A549 (cell line): ENCODE results near the gene IGFBP2. TPM values are rescaled to one million over a fixed set of nuclear protein-coding genes. Genes with fewer than 3 reads are reported as not detected.

ENCODE experiments used
- ATAC-seq, 2 experiments: fragments of 200-7000 bp in 1 of 2; fragments of >200 bp in 1 of 2; cut with Nextera tagmentation in 1 of 2; cut with Tn5 transposase in 1 of 2; 3 replicates each; pipeline versions ENCODE4 v1.8.0 to v1.9.1; 2018 to 2020; ENCODE audit warnings: mild to moderate bottlenecking in 1 of 2, moderate library complexity in 1 of 2
- CTCF ChIA-PET: fragments of 300-600 bp; sonication (Branson Sonifier 250); formaldehyde crosslinking; extraction: SDS; loops from one replicate; lab custom pipeline; 2021; ENCODE audit warnings: antibody characterized with exemption, inconsistent platforms; lab: Yijun Ruan, JAX
- POLR2A ChIA-PET: fragments of 350-600 bp; formaldehyde crosslinking; extraction: SDS; loops from one replicate; lab custom pipeline; 2021; ENCODE audit warnings: antibody characterized with exemption, inconsistent platforms; lab: Yijun Ruan, JAX
- DNase-seq, 2 experiments: peaks; one replicate each; pipeline versions ENCODE4 v3.0.0 to v3.0.0-alpha.2; 2011 to 2016; ENCODE audit warnings: low read depth in 1 of 2, low spot score in 1 of 2
- FAIRE-seq: peaks from 2 replicates; lab custom pipeline; 2011; peaks lifted over from hg19 to GRCh38; lab: Jason Lieb, UNC
- H3K27ac ChIP-seq, 2 experiments: fragments of >200 bp; sonication (Bioruptor Twin); formaldehyde crosslinking; 3 replicates each; pipeline ENCODE4 v1.5.1; 2016 to 2017
- H3K4me1 ChIP-seq: fragments of >200 bp; sonication (Bioruptor Twin); formaldehyde crosslinking; 3 replicates; pipeline ENCODE4 v1.6.1; 2016
- H3K4me2 ChIP-seq: fragments of >200 bp; sonication (Bioruptor Twin); formaldehyde crosslinking; 3 replicates; pipeline ENCODE4 v1.6.1; 2016
- H3K4me3 ChIP-seq: fragments of >200 bp; sonication (Bioruptor Twin); formaldehyde crosslinking; 3 replicates; pipeline ENCODE4 v1.5.1; 2016
- H3K9me3 ChIP-seq: fragments of >200 bp; sonication (Bioruptor Twin); formaldehyde crosslinking; 3 replicates; pipeline ENCODE4 v1.6.1; 2016
- BHLHE40 ChIP-seq: IDR thresholded peaks from 2 replicates; pipeline ENCODE4 v1.6.1; 2012; ENCODE audit warnings: low read depth, low read length, inconsistent platforms
- CHD2 ChIP-seq: fragments of 150-350 bp; IDR thresholded peaks from 2 replicates; pipeline ENCODE4 v1.6.1; 2014; ENCODE audit warnings: low read length; ENCODE audit not compliant: partially characterized antibody
- EHF ChIP-seq: fragments of 250-450 bp; sonication (Bioruptor Pico); IDR thresholded peaks from 2 replicates; pipeline ENCODE4 v1.5.0; 2020; ENCODE audit warnings: mild to moderate bottlenecking
- EP300 ChIP-seq, 2 experiments: fragments of >200 bp; sonication (Bioruptor Twin); formaldehyde crosslinking; IDR thresholded peaks; 2 replicates in 1 of 2; 3 replicates in 1 of 2; pipeline ENCODE4 v1.6.1; 2016 to 2017
- FOXS1 ChIP-seq: fragments of 250-450 bp; sonication (Bioruptor Pico); IDR thresholded peaks from 2 replicates; pipeline ENCODE4 v1.5.0; 2020; ENCODE audit warnings: mild to moderate bottlenecking, moderate library complexity
- GATA3 ChIP-seq: IDR thresholded peaks from 2 replicates; pipeline ENCODE4 v1.6.1; 2012; ENCODE audit warnings: borderline replicate concordance
- HEYL ChIP-seq: fragments of 250-450 bp; sonication (Bioruptor Pico); IDR thresholded peaks from 2 replicates; pipeline ENCODE4 v1.8.0; 2021; ENCODE audit warnings: mild to moderate bottlenecking, moderate library complexity
- HOXB5 ChIP-seq: fragments of 250-450 bp; sonication (Bioruptor Pico); IDR thresholded peaks from 2 replicates; pipeline ENCODE4 v1.5.0; 2020; ENCODE audit warnings: mild to moderate bottlenecking, moderate library complexity
- JUN ChIP-seq, 2 experiments: fragments of >200 bp; sonication (Bioruptor Twin); formaldehyde crosslinking; IDR thresholded peaks; 2 replicates in 1 of 2; 3 replicates in 1 of 2; pipeline ENCODE4 v1.6.1; 2016 to 2017
- MAFK ChIP-seq: fragments of 450-650 bp; IDR thresholded peaks from 2 replicates; pipeline ENCODE4 v1.6.1; 2014; ENCODE audit not compliant: partially characterized antibody
- MAZ ChIP-seq: fragments of 150-350 bp; IDR thresholded peaks from 2 replicates; pipeline ENCODE4 v1.6.1; 2014; ENCODE audit warnings: antibody characterized with exemption, low read depth, low read length, borderline replicate concordance
- NFE2L2 ChIP-seq: fragments of 150-350 bp; conservative IDR thresholded peaks from 2 replicates; pipeline ENCODE4 v1.6.1; 2014; ENCODE audit warnings: low read length
- PHF8 ChIP-seq: fragments of 200-600 bp; sonication (generic); IDR thresholded peaks from 2 replicates; pipeline ENCODE4 v1.6.1; 2016; ENCODE audit warnings: low read depth, mild to moderate bottlenecking, antibody characterized with exemption, moderate library complexity, borderline replicate concordance
- POLR2AphosphoS2 ChIP-seq: conservative IDR thresholded peaks from 2 replicates; pipeline ENCODE4 v1.6.1; 2012; ENCODE audit warnings: low read length, improper control_type of control experiment, inconsistent platforms
- TFCP2L1 ChIP-seq: fragments of 250-450 bp; sonication (Bioruptor Pico); IDR thresholded peaks from 2 replicates; pipeline ENCODE4 v1.5.0; 2021; ENCODE audit warnings: mild to moderate bottlenecking
- ZFP36 ChIP-seq: fragments of 450-650 bp; IDR thresholded peaks from 2 replicates; pipeline ENCODE4 v1.6.1; 2014; ENCODE audit warnings: borderline replicate concordance; ENCODE audit not compliant: partially characterized antibody
- ZSCAN20 ChIP-seq: fragments of 250-450 bp; sonication (Bioruptor Pico); IDR thresholded peaks from 2 replicates; pipeline ENCODE4 v1.8.0; 2022; ENCODE audit warnings: mild to moderate bottlenecking, moderate library complexity
- WGBS: methylation state at CpG from one replicate; pipeline ENCODE4 v1.1.6; 2017; ENCODE audit errors: missing lambda C conversion rate; 5-methylcytosine and 5-hydroxymethylcytosine counted together
- polyA plus RNA-seq, 4 experiments: library from polyadenylated mRNA; depleted of rRNA in 3 of 4; stranded (reverse); fragments of >200 nt; fragmentation: RNase III in 1 of 4; extraction: RNeasy Plus Mini Kit Qiagen cat#74134 plus additional on column Dnase treatment in 1 of 4; gene quantifications; 2 replicates in 3 of 4; 3 replicates in 1 of 4; pipeline ENCODE4 v1.2.3, GENCODE V29; 2011 to 2017
- TF ChIP-seq, protein P1 (sequence below): fragments of 250-450 bp; sonication (Bioruptor Pico); IDR thresholded peaks from 2 replicates; pipeline ENCODE4 v1.5.0; 2020; ENCODE audit warnings: low read depth, mild to moderate bottlenecking, moderate library complexity
- TF ChIP-seq, protein P2 (sequence below): fragments of 450-650 bp; IDR thresholded peaks from 2 replicates; pipeline ENCODE4 v1.6.1; 2014; ENCODE audit warnings: antibody characterized with exemption
- TF ChIP-seq, protein P3 (sequence below): IDR thresholded peaks from 2 replicates; pipeline ENCODE4 v1.6.1; 2012; ENCODE audit warnings: low read depth, borderline replicate concordance

Gene IGFBP2
- polyA plus RNA-seq, 2 of the 4 experiments (the other 2 are of a cell fraction) = 26.1 to 34.9 TPM

DNA sequence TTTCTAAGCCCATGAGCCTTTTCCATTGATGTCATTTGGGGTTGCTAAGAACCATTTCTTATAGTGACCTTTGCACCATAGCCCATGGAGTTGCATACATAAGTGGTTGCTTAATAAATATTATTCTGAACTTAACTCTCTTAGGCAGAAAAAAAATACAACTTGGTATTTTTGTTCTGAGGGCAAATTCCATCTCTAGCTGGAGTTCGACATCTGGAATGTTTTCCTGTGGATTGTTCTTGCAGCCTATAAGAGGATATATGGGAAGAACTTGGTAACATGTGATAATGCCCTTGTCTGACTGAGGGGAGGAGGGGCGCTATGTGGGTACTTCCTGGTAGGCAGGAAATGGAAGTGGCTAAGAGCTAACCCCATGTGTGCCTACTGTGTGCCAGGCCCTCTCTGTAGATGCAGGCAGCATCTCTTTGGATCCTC is 20.7 kb downstream of the IGFBP2 start:
- TF ChIP-seq, protein P1, sequence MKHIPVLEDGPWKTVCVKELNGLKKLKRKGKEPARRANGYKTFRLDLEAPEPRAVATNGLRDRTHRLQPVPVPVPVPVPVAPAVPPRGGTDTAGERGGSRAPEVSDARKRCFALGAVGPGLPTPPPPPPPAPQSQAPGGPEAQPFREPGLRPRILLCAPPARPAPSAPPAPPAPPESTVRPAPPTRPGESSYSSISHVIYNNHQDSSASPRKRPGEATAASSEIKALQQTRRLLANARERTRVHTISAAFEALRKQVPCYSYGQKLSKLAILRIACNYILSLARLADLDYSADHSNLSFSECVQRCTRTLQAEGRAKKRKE (CRISPR knock-in tag) = no peak
- TF ChIP-seq, all 56 proteins: peak for 0
- ChIA-PET POLR2A (no interaction called here), CTCF (interaction anchor here (0.6 to 7.0 kb wide), 5 partner anchors 12 to 636 kb away, joined by 3 to 61 read pairs (median 4); no protein-coding TSS in a partner anchor)
- Histone ChIP-seq H3K4me1 (peaks cover 18% of the 10 kb centered on the region; the same call in 2 of the 3 replicates), H3K4me3 (no peak overlapping the region), H3K4me2 (peak overlapping the region; percentile 1; the same call in 1 of the 3 replicates), H3K27ac (no peak overlapping the region), H3K9me3 (no peaks in the 10 kb centered on the region)
- FAIRE-seq (no peak), ATAC-seq (no peak), DNase-seq (peak in 1 of 2 experiments; percentile 18)
- WGBS = 51% methylated on average over 2 of the region's 2 CpGs

DNA sequence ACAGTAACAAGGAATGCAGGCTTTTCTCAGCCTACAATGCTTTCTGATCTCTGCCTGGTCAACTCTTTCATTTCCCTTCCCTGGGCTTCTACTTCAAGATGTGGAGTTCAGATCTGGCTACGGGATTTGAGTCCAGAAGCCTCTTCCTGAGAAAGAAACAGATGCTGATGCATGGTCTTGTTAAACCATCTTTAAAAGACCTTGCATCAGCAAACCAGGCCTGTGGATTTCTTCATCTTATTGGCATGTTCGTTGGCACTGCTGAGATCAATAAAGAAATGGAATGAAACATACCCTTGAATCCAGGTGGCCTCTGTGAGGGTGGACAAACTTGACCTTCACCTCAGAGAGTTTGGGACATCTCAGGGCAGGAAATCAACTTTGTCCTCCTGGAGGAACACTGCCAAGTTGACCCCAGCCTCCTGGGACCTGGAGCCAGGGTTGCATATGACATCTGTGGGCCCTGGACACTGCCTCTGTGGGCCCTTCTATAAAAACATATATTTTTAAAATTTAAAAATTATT is 21.4 kb downstream of the IGFBP2 start:
- no peak for DNase-seq
- Histone ChIP-seq H3K9me3 (no peaks in the 10 kb centered on the region), H3K4me1 (peaks cover 18% of the 10 kb centered on the region; the same call in 2 of the 3 replicates), H3K4me2 (no peak overlapping the region), H3K4me3 (no peak overlapping the region), H3K27ac (no peak overlapping the region)
- TF ChIP-seq, protein P2, sequence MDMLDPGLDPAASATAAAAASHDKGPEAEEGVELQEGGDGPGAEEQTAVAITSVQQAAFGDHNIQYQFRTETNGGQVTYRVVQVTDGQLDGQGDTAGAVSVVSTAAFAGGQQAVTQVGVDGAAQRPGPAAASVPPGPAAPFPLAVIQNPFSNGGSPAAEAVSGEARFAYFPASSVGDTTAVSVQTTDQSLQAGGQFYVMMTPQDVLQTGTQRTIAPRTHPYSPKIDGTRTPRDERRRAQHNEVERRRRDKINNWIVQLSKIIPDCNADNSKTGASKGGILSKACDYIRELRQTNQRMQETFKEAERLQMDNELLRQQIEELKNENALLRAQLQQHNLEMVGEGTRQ = no peak
- TF ChIP-seq HOXB5 (no peak), PHF8 (no peak), POLR2AphosphoS2 (no peak), ZSCAN20 (CRISPR knock-in tag) (no peak), BHLHE40 (no peak), ZFP36 (no peak), NFE2L2 (no peak), MAZ (no peak), MAFK (no peak), FOXS1 (CRISPR knock-in tag) (no peak), TFCP2L1 (CRISPR knock-in tag) (no peak), HEYL (CRISPR knock-in tag) (no peak), EP300 (IDR thresholded peaks at IDR 0.05) (no peak), EHF (no peak), CHD2 (no peak), JUN (IDR thresholded peaks at IDR 0.05) (no peak), GATA3 (no peak)
- TF ChIP-seq, protein P1 (CRISPR knock-in tag) = no peak
- TF ChIP-seq, protein P3, sequence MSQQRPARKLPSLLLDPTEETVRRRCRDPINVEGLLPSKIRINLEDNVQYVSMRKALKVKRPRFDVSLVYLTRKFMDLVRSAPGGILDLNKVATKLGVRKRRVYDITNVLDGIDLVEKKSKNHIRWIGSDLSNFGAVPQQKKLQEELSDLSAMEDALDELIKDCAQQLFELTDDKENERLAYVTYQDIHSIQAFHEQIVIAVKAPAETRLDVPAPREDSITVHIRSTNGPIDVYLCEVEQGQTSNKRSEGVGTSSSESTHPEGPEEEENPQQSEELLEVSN = no peak
- POLR2A ChIA-PET = no interaction called here
- WGBS = 91% methylated on average over 2 of the region's 2 CpGs
- CTCF ChIA-PET = interaction anchor here (0.8 to 7.0 kb wide), 5 partner anchors 10 to 136 kb away, joined by 4 to 61 read pairs (median 20); no protein-coding TSS in a partner anchor
- no peak for ATAC-seq
- FAIRE-seq = no peak
